Prostate gland (tissue), 2 donors: Measurements from ENCODE around the gene ADD1. TPM values are rescaled to one million over a fixed set of nuclear protein-coding genes. Genes with fewer than 3 reads are reported as not detected.

Experiments
- DNase-seq: peaks from one replicate; pipeline ENCODE4 v3.0.0-alpha.2; 2019; ENCODE audit warnings: low spot score
- H3K27ac ChIP-seq, 2 donors: fragments of 200-600 bp; sonication (generic); 2 replicates each; pipeline ENCODE4 v1.5.1; 2017 to 2019
- H3K27me3 ChIP-seq: fragments of 200-600 bp; sonication (generic); replicated peaks from 2 replicates; pipeline ENCODE4 v1.5.1; 2019; ENCODE audit not compliant: insufficient read depth
- H3K36me3 ChIP-seq, 2 donors: fragments of 200-600 bp; sonication (generic); 1 replicate in 1 of 2; 2 replicates in 1 of 2; pipeline versions ENCODE4 v1.5.1 to v1.8.1; 2017 to 2019
- H3K4me1 ChIP-seq: fragments of 200-600 bp; sonication (generic); replicated peaks from 2 replicates; pipeline ENCODE4 v1.5.1; 2019
- H3K4me3 ChIP-seq, 2 donors: fragments of 200-600 bp; sonication (generic); 2 replicates each; pipeline ENCODE4 v1.5.1; 2017 to 2019
- H3K9me3 ChIP-seq: fragments of 200-600 bp; sonication (generic); 2 replicates; pipeline ENCODE4 v1.5.1; 2017
- POLR2A ChIP-seq: fragments of 450-650 bp; IDR thresholded peaks from one replicate; pipeline ENCODE4 v1.6.1; 2016; ENCODE audit warnings: antibody characterized with exemption, mild to moderate bottlenecking
- POLR2AphosphoS5 ChIP-seq: sonication (generic); formaldehyde crosslinking; IDR thresholded peaks from one replicate; pipeline ENCODE4 v1.6.1; 2017; ENCODE audit warnings: antibody characterized with exemption
- whole genome bisulfite sequencing: methylation state at CpG from one replicate; pipeline ENCODE4 v1.1.5; 2018; 5-methylcytosine and 5-hydroxymethylcytosine counted together
- intact Hi-C: fragments of 100-400 bp; cut with DNase I; formaldehyde crosslinking; loops from one replicate; pipeline ENCODE4 v1.14.2; 2022
- total RNA-seq, 2 donors: library from RNA; depleted of rRNA; stranded (reverse); fragments of >200 nt; gene quantifications; one replicate each; pipeline ENCODE4 v1.1.0, GENCODE V29; 2016
- TF ChIP-seq, protein P1 (sequence below), 4 experiments: fragments of 200-600 bp in 2 of 4; fragments of 450-650 bp in 2 of 4; sonication (generic) in 2 of 4; IDR thresholded peaks; 1 replicate in 3 of 4; 2 replicates in 1 of 4; pipeline ENCODE4 v1.5.1; 2016 to 2019; ENCODE audit warnings: antibody characterized with exemption in 4 of 4, mild to moderate bottlenecking in 2 of 4, moderate library complexity in 2 of 4

Gene ADD1
- total RNA-seq, 2 donors from 2014 or later: 164 to 321 TPM

DNA sequence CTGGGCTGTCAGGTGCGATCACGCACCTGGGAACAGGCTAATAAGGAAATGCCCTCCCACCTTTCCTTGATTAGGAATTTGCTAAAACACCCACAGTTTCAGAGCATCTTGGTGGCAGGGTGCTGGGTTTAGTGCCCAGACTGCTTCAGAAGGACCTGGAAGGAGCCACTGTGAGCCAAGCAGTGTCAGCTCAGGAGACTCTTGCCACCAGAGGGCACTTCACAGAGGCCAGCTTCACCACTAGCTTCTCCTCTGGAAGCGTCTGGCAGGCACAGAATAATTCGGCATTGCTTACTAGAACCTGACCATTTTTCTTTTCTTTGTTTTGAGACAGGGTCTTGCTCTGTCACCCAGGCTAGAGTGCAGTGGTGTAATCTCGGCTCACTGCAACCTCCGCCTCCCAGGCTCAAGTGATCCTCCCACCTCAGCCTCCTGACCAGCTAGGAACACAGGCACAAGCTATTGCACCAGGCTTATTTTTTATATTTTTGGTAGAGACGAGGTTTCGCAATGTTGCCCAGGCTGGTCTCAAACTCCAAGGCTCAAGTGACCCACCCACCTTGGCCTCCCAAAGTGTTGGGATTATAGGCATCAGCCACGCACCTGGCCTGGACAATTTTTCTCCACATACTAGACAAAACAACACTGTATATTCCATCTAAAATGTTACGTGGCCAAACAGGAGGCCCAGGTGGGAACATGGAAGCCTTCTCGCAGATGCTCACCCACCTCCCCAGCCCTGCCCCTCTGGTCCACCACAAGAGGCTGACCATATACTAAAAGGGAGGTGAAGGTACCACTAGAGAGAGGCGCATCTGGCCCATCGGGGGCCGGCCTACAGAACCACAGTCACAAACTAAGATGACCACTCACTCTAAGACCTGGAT, 105.5 kb downstream of the ADD1 start:
- no peak overlapping the region for H3K27ac ChIP-seq
- no peaks in the 10 kb centered on the region for H3K4me1 ChIP-seq
- DNase-seq: no peak
- intact Hi-C loops: no loop called here
- H3K4me3 ChIP-seq: no peak overlapping the region
- no peak for TF ChIP-seq POLR2A
- TF ChIP-seq, protein P1, sequence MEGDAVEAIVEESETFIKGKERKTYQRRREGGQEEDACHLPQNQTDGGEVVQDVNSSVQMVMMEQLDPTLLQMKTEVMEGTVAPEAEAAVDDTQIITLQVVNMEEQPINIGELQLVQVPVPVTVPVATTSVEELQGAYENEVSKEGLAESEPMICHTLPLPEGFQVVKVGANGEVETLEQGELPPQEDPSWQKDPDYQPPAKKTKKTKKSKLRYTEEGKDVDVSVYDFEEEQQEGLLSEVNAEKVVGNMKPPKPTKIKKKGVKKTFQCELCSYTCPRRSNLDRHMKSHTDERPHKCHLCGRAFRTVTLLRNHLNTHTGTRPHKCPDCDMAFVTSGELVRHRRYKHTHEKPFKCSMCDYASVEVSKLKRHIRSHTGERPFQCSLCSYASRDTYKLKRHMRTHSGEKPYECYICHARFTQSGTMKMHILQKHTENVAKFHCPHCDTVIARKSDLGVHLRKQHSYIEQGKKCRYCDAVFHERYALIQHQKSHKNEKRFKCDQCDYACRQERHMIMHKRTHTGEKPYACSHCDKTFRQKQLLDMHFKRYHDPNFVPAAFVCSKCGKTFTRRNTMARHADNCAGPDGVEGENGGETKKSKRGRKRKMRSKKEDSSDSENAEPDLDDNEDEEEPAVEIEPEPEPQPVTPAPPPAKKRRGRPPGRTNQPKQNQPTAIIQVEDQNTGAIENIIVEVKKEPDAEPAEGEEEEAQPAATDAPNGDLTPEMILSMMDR (IDR thresholded peaks at IDR 0.05): peak in 3 of 4 experiments; percentile 28 to 52 (median 46)
- no peaks in the 10 kb centered on the region for H3K27me3 ChIP-seq
- H3K9me3 ChIP-seq: no peaks in the 10 kb centered on the region
- 87% methylated on average over 14 of the region's 14 CpGs for WGBS
- peaks cover 25 to 31% of the 10 kb centered on the region in 2 donors for H3K36me3 ChIP-seq

DNA sequence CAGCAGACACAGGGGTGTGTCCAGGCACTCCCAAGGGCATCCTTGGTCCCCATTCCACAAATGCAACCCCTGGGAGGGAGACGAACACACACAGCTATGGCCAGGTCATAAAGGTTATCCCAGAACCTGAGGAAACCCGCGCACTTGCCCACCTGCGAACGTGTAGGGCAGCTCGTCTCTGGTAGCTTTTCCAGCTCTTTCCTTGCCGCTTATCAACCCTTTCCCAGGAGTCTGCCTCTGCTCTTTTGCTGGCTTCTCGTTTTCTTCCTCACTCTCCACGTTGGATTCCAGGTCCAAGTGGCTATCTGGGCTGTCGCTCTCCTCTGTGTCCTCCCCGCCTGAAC, 106.1 kb downstream of the ADD1 start:
- H3K27me3 ChIP-seq: no peaks in the 10 kb centered on the region
- TF ChIP-seq POLR2A: no peak
- TF ChIP-seq POLR2AphosphoS5: no peak
- TF ChIP-seq, protein P1 (IDR thresholded peaks at IDR 0.05): no peak
- WGBS: 96% methylated on average over 11 of the region's 11 CpGs
- H3K36me3 ChIP-seq: peaks cover 23 to 31% of the 10 kb centered on the region in 2 donors
- H3K4me3 ChIP-seq: no peak overlapping the region
- H3K4me1 ChIP-seq: no peaks in the 10 kb centered on the region
- no peaks in the 10 kb centered on the region for H3K9me3 ChIP-seq
- no peak overlapping the region for H3K27ac ChIP-seq
- intact Hi-C loops: no loop called here
- DNase-seq: no peak

DNA sequence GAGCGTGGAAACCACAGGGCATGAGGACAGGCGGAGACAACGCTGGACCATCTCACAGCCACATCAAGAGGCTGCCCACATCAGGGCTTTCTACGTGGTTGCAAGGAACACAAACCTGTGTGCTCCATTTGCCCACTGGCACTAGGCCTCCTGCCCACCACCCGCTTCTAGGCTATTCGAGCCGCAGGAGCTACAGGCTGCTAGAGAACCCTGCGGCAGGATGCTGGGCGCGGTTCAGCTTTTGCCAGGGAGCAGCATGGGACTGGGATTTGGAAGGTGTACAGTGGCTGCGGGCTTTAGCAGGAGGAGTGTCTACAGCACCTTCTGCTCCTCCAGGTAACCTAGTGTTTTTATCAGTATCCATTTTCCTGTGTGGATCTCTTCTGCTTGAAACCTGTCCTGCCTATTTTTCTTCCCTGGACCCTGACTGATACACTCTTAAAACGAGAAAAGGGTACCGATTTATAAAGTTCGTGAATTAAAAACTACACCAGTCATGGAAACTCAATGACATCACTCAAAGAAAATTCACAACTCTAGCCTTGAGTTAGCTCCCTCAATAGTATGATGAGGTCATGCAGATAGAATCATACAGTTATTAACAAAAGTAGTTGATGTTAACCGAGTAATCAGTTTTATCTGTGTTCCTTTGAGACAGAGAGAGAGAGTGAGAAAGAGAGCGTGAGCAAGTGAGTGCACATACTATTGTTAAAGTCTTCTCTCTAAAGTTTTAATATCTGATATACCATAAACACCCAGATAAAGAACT, 106.8 kb downstream of the ADD1 start:
- intact Hi-C loops: no loop called here
- H3K27ac ChIP-seq: no peak overlapping the region
- H3K9me3 ChIP-seq: no peaks in the 10 kb centered on the region
- TF ChIP-seq POLR2AphosphoS5 (no peak), POLR2A (no peak)
- TF ChIP-seq, protein P1 (IDR thresholded peaks at IDR 0.05): no peak
- 91% methylated on average over 16 of the region's 16 CpGs for whole genome bisulfite sequencing
- peaks cover 19 to 31% of the 10 kb centered on the region in 2 donors for H3K36me3 ChIP-seq
- no peak for DNase-seq
- H3K4me1 ChIP-seq: no peaks in the 10 kb centered on the region
- H3K27me3 ChIP-seq: no peaks in the 10 kb centered on the region
- no peak overlapping the region for H3K4me3 ChIP-seq

DNA sequence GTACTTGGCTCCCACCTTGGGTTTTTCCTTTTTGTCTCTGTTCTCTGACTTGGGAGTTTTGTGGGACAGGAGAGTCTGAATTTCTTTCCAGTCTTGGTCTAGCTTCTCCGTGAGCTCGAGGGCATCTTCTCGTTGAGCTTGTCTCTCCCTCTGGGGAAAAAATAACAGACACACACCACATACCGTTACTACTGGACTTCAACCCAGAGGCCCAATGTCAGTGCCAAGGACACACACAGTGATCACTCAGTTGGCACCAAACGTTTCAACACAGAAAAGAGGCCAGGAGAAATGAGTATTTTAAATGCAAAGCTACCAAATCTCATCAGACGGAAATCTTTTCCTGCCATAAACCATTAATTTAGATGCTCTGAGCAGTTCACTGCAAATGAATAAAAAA, 109.9 kb downstream of the ADD1 start:
- Histone ChIP-seq H3K36me3 (peaks cover 14 to 15% of the 10 kb centered on the region in 2 donors), H3K27ac (no peak overlapping the region), H3K9me3 (no peaks in the 10 kb centered on the region), H3K27me3 (no peaks in the 10 kb centered on the region), H3K4me1 (no peaks in the 10 kb centered on the region), H3K4me3 (no peak overlapping the region)
- WGBS: 84% methylated on average over 6 of the region's 6 CpGs
- TF ChIP-seq POLR2A (no peak), POLR2AphosphoS5 (no peak)
- TF ChIP-seq, protein P1 (IDR thresholded peaks at IDR 0.05): no peak
- DNase-seq: no peak
- intact Hi-C loops: no loop called here
